ENCODE measurements around the gene C2orf68. TPM values are rescaled to one million over a fixed set of nuclear protein-coding genes. Genes with fewer than 3 reads are reported as not detected.
"Not testable (repeated sequence)": the region's sequence is repeated elsewhere in the genome, so short reads cannot be mapped to it uniquely, and the experiment has no call there.

C2orf68 gene
- 16.9 and 26.1 TPM in 2 replicates for total RNA-seq
- 11.0 and 15.4 TPM in 2 replicates for polyA plus RNA-seq
- polyA plus RNA-seq (2012) = 17.2 and 21.7 TPM in 2 replicates
- polyA minus RNA-seq (ENCODE audit: low replicate concordance) = 20.2 and 28.7 TPM in 2 replicates

- peak within 1 kb of the TSS; percentile 96 for H3K4me2 ChIP-seq (ENCODE audit: extremely low read depth, insufficient read depth, low read length)
- no peaks in the 10 kb centered on the region for H4K20me1 ChIP-seq (ENCODE audit: control insufficient read depth, extremely low read depth, insufficient read depth, low read length)
- H3K9me3 ChIP-seq (ENCODE audit: control insufficient read depth, insufficient read depth, low read depth, low read length) = no peaks in the 10 kb centered on the region
- TF ChIP-seq EZH2 (IDR thresholded peaks at IDR 0.05; ENCODE audit: low read length, missing control alignments) (no peak), CTCF (conservative IDR thresholded peaks at IDR 0.05 in 1 of 2, IDR thresholded peaks at IDR 0.05 in 1 of 2; ENCODE audit: low read depth in 1 of 2, low read length in 2 of 2) (no peak)
- peak within 1 kb of the TSS; percentile 95 for H2AFZ ChIP-seq (ENCODE audit: low read length)
- DNase-seq (ENCODE audit: low read depth in 2 of 2) = peak; percentile 85 to 88
- H3K4me3 ChIP-seq (replicated peaks in 1 of 4; ENCODE audit: control extremely low read depth in 1 of 4, insufficient read depth in 1 of 4, low read depth in 3 of 4, low read length in 4 of 4) = peak within 1 kb of the TSS; percentile 74 to 92 (median 82)
- H3K27me3 ChIP-seq (ENCODE audit: control insufficient read depth, insufficient read depth, low read length) = no peaks in the 10 kb centered on the region
- H3K27ac ChIP-seq (ENCODE audit: insufficient read depth, low read length) = peak within 1 kb of the TSS; percentile 75
- peaks cover 9% of the 10 kb centered on the region for H3K36me3 ChIP-seq (ENCODE audit: control insufficient read depth, insufficient read depth, low read length)
- peak within 1 kb of the TSS; percentile 73 for H3K9ac ChIP-seq (ENCODE audit: insufficient read depth, low read length)
- H3K79me2 ChIP-seq (ENCODE audit: control insufficient read depth, insufficient read depth, low read length) = peaks cover 18% of the 10 kb centered on the region
- H3K4me1 ChIP-seq (ENCODE audit: control insufficient read depth, extremely low read depth, insufficient read depth, low read length) = peaks cover 8% of the 10 kb centered on the region
Observed at GRCh38 chr2:85611705-85612587, at the start of gene C2orf68. C2orf68 (minus strand) TSS chr2:85612066; CDS start chr2:85611984, 82 bp downstream.

GRCh38 chr2:85661139-85661858 lies 49.4 kb upstream of the C2orf68 start:
- no peak for TF ChIP-seq CTCF (conservative IDR thresholded peaks at IDR 0.05 in 1 of 2, IDR thresholded peaks at IDR 0.05 in 1 of 2; ENCODE audit: low read depth in 1 of 2, low read length in 2 of 2)
- TF ChIP-seq EZH2 (IDR thresholded peaks at IDR 0.05; ENCODE audit: low read length, missing control alignments) = no peak
- H4K20me1 ChIP-seq (ENCODE audit: control insufficient read depth, extremely low read depth, insufficient read depth, low read length) = no peaks in the 10 kb centered on the region
- no peak overlapping the region for H3K4me3 ChIP-seq (replicated peaks in 1 of 4; ENCODE audit: control extremely low read depth in 1 of 4, insufficient read depth in 1 of 4, low read depth in 3 of 4, low read length in 4 of 4)

GRCh38 chr2:85660725-85661124 lies 48.9 kb upstream of the C2orf68 start:
- Histone ChIP-seq H3K79me2 (ENCODE audit: control insufficient read depth, insufficient read depth, low read length) (no peaks in the 10 kb centered on the region), H3K9me3 (ENCODE audit: control insufficient read depth, insufficient read depth, low read depth, low read length) (no peaks in the 10 kb centered on the region), H3K4me3 (replicated peaks in 1 of 4; ENCODE audit: control extremely low read depth in 1 of 4, insufficient read depth in 1 of 4, low read depth in 3 of 4, low read length in 4 of 4) (no peak overlapping the region), H3K4me1 (ENCODE audit: control insufficient read depth, extremely low read depth, insufficient read depth, low read length) (peaks cover 10% of the 10 kb centered on the region), H3K9ac (ENCODE audit: insufficient read depth, low read length) (no peak overlapping the region), H4K20me1 (ENCODE audit: control insufficient read depth, extremely low read depth, insufficient read depth, low read length) (no peaks in the 10 kb centered on the region), H2AFZ (ENCODE audit: low read length) (no peak overlapping the region), H3K4me2 (ENCODE audit: extremely low read depth, insufficient read depth, low read length) (no peak overlapping the region), H3K27ac (ENCODE audit: insufficient read depth, low read length) (no peak overlapping the region), H3K27me3 (ENCODE audit: control insufficient read depth, insufficient read depth, low read length) (no peaks in the 10 kb centered on the region), H3K36me3 (ENCODE audit: control insufficient read depth, insufficient read depth, low read length) (peaks cover 3% of the 10 kb centered on the region)
- DNase-seq (ENCODE audit: low read depth in 2 of 2) = no peak
- no peak for TF ChIP-seq CTCF (conservative IDR thresholded peaks at IDR 0.05 in 1 of 2, IDR thresholded peaks at IDR 0.05 in 1 of 2; ENCODE audit: low read depth in 1 of 2, low read length in 2 of 2)
- no peak for TF ChIP-seq EZH2 (IDR thresholded peaks at IDR 0.05; ENCODE audit: low read length, missing control alignments)

More at GRCh38 chr2:85661139-85661858, 49.4 kb upstream of the C2orf68 start:
- Histone ChIP-seq H3K36me3 (ENCODE audit: control insufficient read depth, insufficient read depth, low read length) (no peaks in the 10 kb centered on the region), H3K9ac (ENCODE audit: insufficient read depth, low read length) (no peak overlapping the region), H3K4me1 (ENCODE audit: control insufficient read depth, extremely low read depth, insufficient read depth, low read length) (peaks cover 5% of the 10 kb centered on the region), H3K79me2 (ENCODE audit: control insufficient read depth, insufficient read depth, low read length) (no peaks in the 10 kb centered on the region), H3K9me3 (ENCODE audit: control insufficient read depth, insufficient read depth, low read depth, low read length) (no peaks in the 10 kb centered on the region), H3K4me2 (ENCODE audit: extremely low read depth, insufficient read depth, low read length) (no peak overlapping the region), H3K27me3 (ENCODE audit: control insufficient read depth, insufficient read depth, low read length) (no peaks in the 10 kb centered on the region), H3K27ac (ENCODE audit: insufficient read depth, low read length) (no peak overlapping the region), H2AFZ (ENCODE audit: low read length) (no peak overlapping the region)
- no peak for DNase-seq (ENCODE audit: low read depth in 2 of 2)

- not testable (repeated sequence) for H3K9ac ChIP-seq (ENCODE audit: insufficient read depth, low read length); H3K9me3 ChIP-seq (ENCODE audit: control insufficient read depth, insufficient read depth, low read depth, low read length); H3K27me3 ChIP-seq (ENCODE audit: control insufficient read depth, insufficient read depth, low read length); H3K4me3 ChIP-seq (replicated peaks in 1 of 4; ENCODE audit: control extremely low read depth in 1 of 4, insufficient read depth in 1 of 4, low read depth in 3 of 4, low read length in 4 of 4); H3K36me3 ChIP-seq (ENCODE audit: control insufficient read depth, insufficient read depth, low read length); H4K20me1 ChIP-seq (ENCODE audit: control insufficient read depth, extremely low read depth, insufficient read depth, low read length); H3K27ac ChIP-seq (ENCODE audit: insufficient read depth, low read length); H3K79me2 ChIP-seq (ENCODE audit: control insufficient read depth, insufficient read depth, low read length); H3K4me2 ChIP-seq (ENCODE audit: extremely low read depth, insufficient read depth, low read length); H2AFZ ChIP-seq (ENCODE audit: low read length); DNase-seq (ENCODE audit: low read depth in 2 of 2)
- peaks cover 13% of the 10 kb centered on the region for H3K4me1 ChIP-seq (ENCODE audit: control insufficient read depth, extremely low read depth, insufficient read depth, low read length)
Observed at GRCh38 chr2:85660301-85660700, 48.4 kb upstream of the C2orf68 start.
